Measurements from ENCODE around the gene TMEM187.

TMEM187 gene

GRCh38 chrX:153981231-153981630 lies 8.7 kb downstream of the TMEM187 start:
- Histone ChIP-seq H3K27ac (peak overlapping the region; percentile 88), H3K36me3 (no peaks in the 10 kb centered on the region), H3K27me3 (no peaks in the 10 kb centered on the region), H3K9me3 (no peaks in the 10 kb centered on the region), H3K4me3 (ENCODE audit: low read depth in 1 of 2, low read length in 1 of 2) (peak overlapping the region; percentile 39 to 49), H3K4me1 (ENCODE audit: control insufficient read depth in 1 of 2, insufficient read depth in 1 of 2, low read depth in 1 of 2, low read length in 1 of 2) (peaks cover 46 to 48% of the 10 kb centered on the region in 2 experiments)
- no peak for TF ChIP-seq CTCF (IDR thresholded peaks at IDR 0.05)

GRCh38 chrX:153981771-153982533 lies 9.4 kb downstream of the TMEM187 start:
- Histone ChIP-seq H3K9me3 (no peaks in the 10 kb centered on the region), H3K4me3 (ENCODE audit: low read depth in 1 of 2, low read length in 1 of 2) (peak overlapping the region; percentile 39 to 49), H3K27ac (peak overlapping the region; percentile 88), H3K27me3 (no peaks in the 10 kb centered on the region), H3K4me1 (ENCODE audit: control insufficient read depth in 1 of 2, insufficient read depth in 1 of 2, low read depth in 1 of 2, low read length in 1 of 2) (peaks cover 46 to 48% of the 10 kb centered on the region in 2 experiments), H3K36me3 (no peaks in the 10 kb centered on the region)
- no peak for TF ChIP-seq CTCF (IDR thresholded peaks at IDR 0.05)

GRCh38 chrX:153983321-153983801 lies 10.8 kb downstream of the TMEM187 start:
- peak overlapping the region; percentile 88 for H3K27ac ChIP-seq
- no peaks in the 10 kb centered on the region for H3K36me3 ChIP-seq
- peaks cover 46 to 48% of the 10 kb centered on the region in 2 experiments for H3K4me1 ChIP-seq (ENCODE audit: control insufficient read depth in 1 of 2, insufficient read depth in 1 of 2, low read depth in 1 of 2, low read length in 1 of 2)
- no peaks in the 10 kb centered on the region for H3K27me3 ChIP-seq
- H3K9me3 ChIP-seq = no peaks in the 10 kb centered on the region
- no peak overlapping the region for H3K4me3 ChIP-seq (ENCODE audit: low read depth in 1 of 2, low read length in 1 of 2)
- TF ChIP-seq CTCF (IDR thresholded peaks at IDR 0.05) = no peak

- no peaks in the 10 kb centered on the region for H3K36me3 ChIP-seq
- H3K4me3 ChIP-seq (ENCODE audit: low read depth in 1 of 2, low read length in 1 of 2) = peak overlapping the region in 1 of 2 experiments; percentile 28
- H3K27me3 ChIP-seq = no peaks in the 10 kb centered on the region
- peaks cover 48 to 49% of the 10 kb centered on the region in 2 experiments for H3K4me1 ChIP-seq (ENCODE audit: control insufficient read depth in 1 of 2, insufficient read depth in 1 of 2, low read depth in 1 of 2, low read length in 1 of 2)
- no peaks in the 10 kb centered on the region for H3K9me3 ChIP-seq
- TF ChIP-seq CTCF (IDR thresholded peaks at IDR 0.05) = no peak
- H3K27ac ChIP-seq = peak overlapping the region; percentile 88
Measured at GRCh38 chrX:153984351-153985178, 12.0 kb downstream of the TMEM187 start.

GRCh38 chrX:153988493-153988892 lies 15.9 kb downstream of the TMEM187 start:
- H3K36me3 ChIP-seq = no peaks in the 10 kb centered on the region
- H3K4me1 ChIP-seq (ENCODE audit: control insufficient read depth in 1 of 2, insufficient read depth in 1 of 2, low read depth in 1 of 2, low read length in 1 of 2) = peaks cover 33 to 43% of the 10 kb centered on the region in 2 experiments
- H3K9me3 ChIP-seq = no peaks in the 10 kb centered on the region
- no peak overlapping the region for H3K4me3 ChIP-seq (ENCODE audit: low read depth in 1 of 2, low read length in 1 of 2)
- no peak overlapping the region for H3K27ac ChIP-seq
- no peak for TF ChIP-seq CTCF (IDR thresholded peaks at IDR 0.05)
- H3K27me3 ChIP-seq = no peaks in the 10 kb centered on the region
